CD4-positive, alpha-beta T cell (primary cell): Measurements from ENCODE around the gene TMEM163. TPM values are rescaled to one million over a fixed set of nuclear protein-coding genes. Genes with fewer than 3 reads are reported as not detected.

Source experiments
- ATAC-seq: fragments of 200-7000 bp; cut with Tn5 transposase; one replicate; pipeline ENCODE4 v1.10.0; 2022; ENCODE audit warnings: mild to moderate bottlenecking; ENCODE audit not compliant: poor library complexity
- CTCF ChIA-PET: fragments of 350-600 bp; sonication (Branson Sonifier 250); formaldehyde crosslinking; loops from one replicate; lab custom pipeline; 2021; ENCODE audit warnings: antibody characterized with exemption, inconsistent platforms; lab: Charles Lee
- POLR2A ChIA-PET: fragments of 350-600 bp; sonication (Branson Sonifier 250); formaldehyde crosslinking; loops from one replicate; lab custom pipeline; 2021; ENCODE audit warnings: antibody characterized with exemption, inconsistent platforms; lab: Charles Lee
- DNase-seq, 14 experiments: peaks; one replicate each; pipeline ENCODE4 v3.0.0-alpha.2; 2013 to 2020; ENCODE audit warnings: mixed read lengths in 2 of 14
- H3K27ac ChIP-seq, 2 donors: one replicate each; pipeline versions ENCODE4 v1.5.1 to v1.7.0; 2013; ENCODE audit warnings: low read length in 2 of 2, low read depth in 1 of 2, mild to moderate bottlenecking in 1 of 2
- H3K27me3 ChIP-seq, 2 experiments: 1 replicate in 1 of 2; 2 replicates in 1 of 2; pipeline versions ENCODE4 v1.6.1 to v1.7.0; 2013; ENCODE audit warnings: low read length in 2 of 2, control low read depth in 1 of 2, mild to moderate bottlenecking in 1 of 2, moderate library complexity in 1 of 2; ENCODE audit not compliant: insufficient read depth in 2 of 2, control insufficient read depth in 1 of 2
- H3K36me3 ChIP-seq: one replicate; pipeline ENCODE4 v1.6.1; 2013; ENCODE audit warnings: low read length, control low read depth; ENCODE audit not compliant: insufficient read depth
- H3K4me1 ChIP-seq: one replicate; pipeline ENCODE4 v1.6.1; 2013; ENCODE audit warnings: low read length, control low read depth; ENCODE audit not compliant: insufficient read depth
- H3K4me3 ChIP-seq: one replicate; pipeline ENCODE4 v1.5.1; 2013; ENCODE audit warnings: mild to moderate bottlenecking, low read length, moderate library complexity
- H3K9me3 ChIP-seq, 2 experiments: 1 replicate in 1 of 2; 2 replicates in 1 of 2; pipeline versions ENCODE4 v1.6.1 to v1.7.0; 2013; ENCODE audit warnings: low read length in 2 of 2, mild to moderate bottlenecking in 2 of 2, control low read depth in 1 of 2, moderate library complexity in 1 of 2; ENCODE audit not compliant: control insufficient read depth in 1 of 2, insufficient read depth in 1 of 2
- H3K27ac Mint-ChIP-seq: one replicate; pipeline ENCODE4 v1.8.0; 2020; ENCODE audit warnings: mixed read lengths
- H3K27me3 Mint-ChIP-seq: one replicate; pipeline ENCODE4 v1.8.0; 2021; ENCODE audit warnings: mixed read lengths
- H3K36me3 Mint-ChIP-seq: one replicate; pipeline ENCODE4 v1.8.0; 2021; ENCODE audit warnings: low read depth, mixed read lengths
- H3K4me1 Mint-ChIP-seq: one replicate; pipeline ENCODE4 v1.8.0; 2021; ENCODE audit warnings: low read depth, mixed read lengths
- H3K4me3 Mint-ChIP-seq: one replicate; pipeline ENCODE4 v1.8.0; 2020; ENCODE audit warnings: mild to moderate bottlenecking, mixed read lengths
- H3K9me3 Mint-ChIP-seq: one replicate; pipeline ENCODE4 v1.8.0; 2020; ENCODE audit warnings: mixed read lengths
- intact Hi-C, 2 experiments: fragments of 100-400 bp; cut with DNase I in 1 of 2; cut with micrococcal nuclease in 1 of 2; formaldehyde crosslinking; loops; one replicate each; pipeline versions ENCODE4 v1.15.1 to v1.9.0; 2023 to 2025; cut with DNase I, micrococcal nuclease
- total RNA-seq, 174 experiments: library from RNA in 2 of 174; stranded (reverse) in 2 of 174; gene quantifications; one replicate each; pipeline ENCODE4 v1.2.3 and lab custom pipeline; 2021 to 2026
- TF ChIP-seq, protein P1 (sequence below): fragments of 200-600 bp; IDR thresholded peaks from one replicate; pipeline ENCODE4 v1.8.0; 2022; ENCODE audit warnings: antibody characterized with exemption, mild to moderate bottlenecking

The TMEM163 gene
- total RNA-seq, 2 experiments from 2014 or later: 0.14 to 0.47 TPM

- H3K4me3 Mint-ChIP-seq: no peak overlapping the region
- H3K9me3 Mint-ChIP-seq: no peaks in the 10 kb centered on the region
- H3K9me3 ChIP-seq: no peaks in the 10 kb centered on the region
- ChIA-PET CTCF (no interaction called here), POLR2A (no interaction called here)
- TF ChIP-seq, protein P1, sequence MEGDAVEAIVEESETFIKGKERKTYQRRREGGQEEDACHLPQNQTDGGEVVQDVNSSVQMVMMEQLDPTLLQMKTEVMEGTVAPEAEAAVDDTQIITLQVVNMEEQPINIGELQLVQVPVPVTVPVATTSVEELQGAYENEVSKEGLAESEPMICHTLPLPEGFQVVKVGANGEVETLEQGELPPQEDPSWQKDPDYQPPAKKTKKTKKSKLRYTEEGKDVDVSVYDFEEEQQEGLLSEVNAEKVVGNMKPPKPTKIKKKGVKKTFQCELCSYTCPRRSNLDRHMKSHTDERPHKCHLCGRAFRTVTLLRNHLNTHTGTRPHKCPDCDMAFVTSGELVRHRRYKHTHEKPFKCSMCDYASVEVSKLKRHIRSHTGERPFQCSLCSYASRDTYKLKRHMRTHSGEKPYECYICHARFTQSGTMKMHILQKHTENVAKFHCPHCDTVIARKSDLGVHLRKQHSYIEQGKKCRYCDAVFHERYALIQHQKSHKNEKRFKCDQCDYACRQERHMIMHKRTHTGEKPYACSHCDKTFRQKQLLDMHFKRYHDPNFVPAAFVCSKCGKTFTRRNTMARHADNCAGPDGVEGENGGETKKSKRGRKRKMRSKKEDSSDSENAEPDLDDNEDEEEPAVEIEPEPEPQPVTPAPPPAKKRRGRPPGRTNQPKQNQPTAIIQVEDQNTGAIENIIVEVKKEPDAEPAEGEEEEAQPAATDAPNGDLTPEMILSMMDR: no peak
- DNase-seq (no peak), ATAC-seq (no peak)
- no peaks in the 10 kb centered on the region for H3K4me1 Mint-ChIP-seq
- intact Hi-C loops: no loop called here
- H3K27ac Mint-ChIP-seq: no peak overlapping the region
- no peaks in the 10 kb centered on the region for H3K36me3 Mint-ChIP-seq
- no peak overlapping the region for H3K4me3 ChIP-seq
- H3K27me3 Mint-ChIP-seq: peaks cover 30% of the 10 kb centered on the region
- no peaks in the 10 kb centered on the region for H3K4me1 ChIP-seq
- peaks cover 0 to 11% of the 10 kb centered on the region in 2 experiments for H3K27me3 ChIP-seq
- no peak overlapping the region for H3K27ac ChIP-seq
- no peaks in the 10 kb centered on the region for H3K36me3 ChIP-seq
Measured at GRCh38 chr2:134738141-134738870, 19.5 kb upstream of the TMEM163 start.

DNA sequence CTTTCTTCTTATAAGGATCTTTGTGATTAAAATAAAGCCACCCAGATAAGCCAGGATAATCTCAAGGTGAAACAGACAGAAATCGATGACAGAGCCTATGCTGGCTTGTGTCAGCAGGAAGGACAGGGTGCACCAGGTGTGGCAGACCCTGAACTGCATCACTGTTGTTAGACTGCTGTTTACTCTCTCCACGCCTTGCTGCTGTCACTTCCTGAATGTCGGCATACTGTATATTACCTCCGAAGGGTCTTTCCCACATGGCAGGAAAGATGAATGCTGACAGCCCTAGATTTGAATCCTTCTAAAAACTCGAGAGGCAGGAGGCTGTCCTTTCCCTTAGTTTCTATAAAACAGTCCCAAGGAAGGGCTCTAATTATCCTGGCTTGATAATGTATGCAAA lies 18.9 kb upstream of the TMEM163 start:
- no peaks in the 10 kb centered on the region for H3K36me3 ChIP-seq
- ATAC-seq (no peak), DNase-seq (no peak)
- H3K36me3 Mint-ChIP-seq: no peaks in the 10 kb centered on the region
- no peaks in the 10 kb centered on the region for H3K4me1 Mint-ChIP-seq
- no peak overlapping the region for H3K4me3 ChIP-seq
- POLR2A ChIA-PET: no interaction called here
- H3K27ac ChIP-seq: no peak overlapping the region
- no peaks in the 10 kb centered on the region for H3K4me1 ChIP-seq
- H3K27me3 ChIP-seq: peaks cover 0 to 11% of the 10 kb centered on the region in 2 experiments
- H3K4me3 Mint-ChIP-seq: no peak overlapping the region
- TF ChIP-seq, protein P1: no peak
- intact Hi-C loops: no loop called here
- peaks cover 2% of the 10 kb centered on the region for H3K9me3 Mint-ChIP-seq
- H3K9me3 ChIP-seq: no peaks in the 10 kb centered on the region
- peaks cover 30% of the 10 kb centered on the region for H3K27me3 Mint-ChIP-seq
- CTCF ChIA-PET: no interaction called here
- H3K27ac Mint-ChIP-seq: no peak overlapping the region

GRCh38 chr2:134736167-134736880 lies 17.5 kb upstream of the TMEM163 start:
- Histone ChIP-seq H3K9me3 (no peaks in the 10 kb centered on the region), H3K27ac (no peak overlapping the region), H3K4me3 (no peak overlapping the region), H3K36me3 (no peaks in the 10 kb centered on the region), H3K4me1 (no peaks in the 10 kb centered on the region), H3K27me3 (peaks cover 0 to 11% of the 10 kb centered on the region in 2 experiments)
- Mint-ChIP-seq H3K4me1 (no peaks in the 10 kb centered on the region), H3K4me3 (no peak overlapping the region), H3K9me3 (peaks cover 2% of the 10 kb centered on the region), H3K36me3 (no peaks in the 10 kb centered on the region), H3K27ac (no peak overlapping the region), H3K27me3 (peaks cover 30% of the 10 kb centered on the region)
- CTCF ChIA-PET: interaction anchor here (0.6 kb wide), 1 partner anchor 155 kb away, joined by 3 read pairs; no protein-coding TSS in a partner anchor
- DNase-seq: peak in 2 of 14 experiments; percentile 18
- POLR2A ChIA-PET: no interaction called here
- intact Hi-C loops: no loop called here
- TF ChIP-seq, protein P1: no peak
- ATAC-seq: no peak
